Activated T-cell treated with anti-CD3 and anti-CD28 coated beads, Interleukin-2, amount 50 U/mL, for 72 hours (primary cell): Measurements from ENCODE around the gene CD7. TPM values are rescaled to one million over a fixed set of nuclear protein-coding genes. Genes with fewer than 3 reads are reported as not detected.
"Not testable (repeated sequence)": the region's sequence is repeated elsewhere in the genome, so short reads cannot be mapped to it uniquely, and the experiment has no call there.

ENCODE experiments used
- ATAC-seq, 2 donors: fragments of 150-1000 bp; cut with Tn5 transposase; replicated peaks in 1 of 2; 2 replicates each; pipeline ENCODE4 v1.10.0; 2021; ENCODE audit warnings: moderate library complexity in 2 of 2, mild to moderate bottlenecking in 1 of 2
- DNase-seq, 2 donors: peaks; one replicate each; pipeline ENCODE4 v3.0.0; 2021 to 2022; ENCODE audit warnings: mixed read lengths in 1 of 2
- H3K27ac Mint-ChIP-seq: one replicate; pipeline ENCODE4 v1.8.0; 2022; ENCODE audit warnings: mild to moderate bottlenecking, moderate library complexity, mixed read lengths
- H3K27me3 Mint-ChIP-seq: one replicate; pipeline ENCODE4 v1.8.0; 2022; ENCODE audit warnings: low read depth, mixed read lengths
- H3K36me3 Mint-ChIP-seq, 2 donors: one replicate each; pipeline ENCODE4 v1.8.0; 2022; ENCODE audit warnings: mixed read lengths in 2 of 2, mild to moderate bottlenecking in 1 of 2; ENCODE audit not compliant: insufficient read depth in 2 of 2
- H3K4me1 Mint-ChIP-seq: one replicate; pipeline ENCODE4 v1.8.0; 2022; ENCODE audit warnings: low read depth, mixed read lengths
- H3K4me3 Mint-ChIP-seq, 2 donors: one replicate each; pipeline ENCODE4 v1.8.0; 2022; ENCODE audit warnings: mild to moderate bottlenecking in 2 of 2, mixed read lengths in 2 of 2, moderate library complexity in 2 of 2
- H3K9me3 Mint-ChIP-seq, 2 donors: one replicate each; pipeline ENCODE4 v1.8.0; 2022; ENCODE audit warnings: mixed read lengths in 2 of 2
- total RNA-seq, 2 donors: library from RNA; stranded (reverse); gene quantifications; one replicate each; pipeline ENCODE4 v1.2.3, GENCODE V29; 2022

CD7 gene
- 1,000 to 10,000 TPM in 1 of 2 donors, 100 to 1,000 TPM in 1; 845 to 1,007 TPM for total RNA-seq

- H3K4me3 Mint-ChIP-seq: no peak within 1 kb of the TSS
- peak; percentile 83 for ATAC-seq
- peaks cover 16 to 36% of the 10 kb centered on the region in 2 donors for H3K36me3 Mint-ChIP-seq
- peak; percentile 77 to 85 for DNase-seq
- H3K27me3 Mint-ChIP-seq: no peaks in the 10 kb centered on the region
- H3K27ac Mint-ChIP-seq: peak within 1 kb of the TSS; percentile 89
- peaks cover 13% of the 10 kb centered on the region for H3K4me1 Mint-ChIP-seq
- no peaks in the 10 kb centered on the region for H3K9me3 Mint-ChIP-seq
These were observed at the start of gene CD7 for GRCh38 chr17:82317394-82318168. Gene CD7, minus strand, starts transcription at chr17:82317608. Its CDS starts 113 bp downstream, at chr17:82317495.

- Mint-ChIP-seq H3K4me3 (no peak overlapping the region), H3K36me3 (no peaks in the 10 kb centered on the region), H3K4me1 (peaks cover 10% of the 10 kb centered on the region), H3K27ac (no peak overlapping the region), H3K27me3 (peaks cover 32% of the 10 kb centered on the region), H3K9me3 (no peaks in the 10 kb centered on the region)
- DNase-seq (no peak), ATAC-seq (no peak)
These were observed 49.3 kb upstream of the CD7 start for GRCh38 chr17:82366749-82367148.

GRCh38 chr17:82365606-82366295 lies 48.3 kb upstream of the CD7 start:
- no peak overlapping the region for H3K27ac Mint-ChIP-seq
- no peaks in the 10 kb centered on the region for H3K9me3 Mint-ChIP-seq
- peaks cover 5% of the 10 kb centered on the region for H3K4me1 Mint-ChIP-seq
- ATAC-seq (no peak), DNase-seq (no peak)
- no peak overlapping the region for H3K4me3 Mint-ChIP-seq
- peaks cover 27% of the 10 kb centered on the region for H3K27me3 Mint-ChIP-seq
- no peaks in the 10 kb centered on the region for H3K36me3 Mint-ChIP-seq

GRCh38 chr17:82361885-82362633 lies 44.7 kb upstream of the CD7 start:
- Mint-ChIP-seq H3K27ac (no peak overlapping the region), H3K9me3 (no peaks in the 10 kb centered on the region), H3K4me3 (no peak overlapping the region), H3K4me1 (peaks cover 8% of the 10 kb centered on the region), H3K36me3 (no peaks in the 10 kb centered on the region), H3K27me3 (peaks cover 14% of the 10 kb centered on the region)
- ATAC-seq: no peak
- DNase-seq: no peak

- H3K36me3 Mint-ChIP-seq, H3K27ac Mint-ChIP-seq, H3K4me1 Mint-ChIP-seq, DNase-seq, H3K9me3 Mint-ChIP-seq, H3K4me3 Mint-ChIP-seq, ATAC-seq: not testable (repeated sequence)
- peaks cover 11% of the 10 kb centered on the region for H3K27me3 Mint-ChIP-seq
These were observed 42.2 kb upstream of the CD7 start for GRCh38 chr17:82359451-82360074.

GRCh38 chr17:82358465-82359350 lies 41.3 kb upstream of the CD7 start, which contains the start of gene TEX19:
Gene TEX19, plus strand, starts transcription at chr17:82359247. Its CDS starts 2,904 bp downstream, at chr17:82362151.
- ATAC-seq (peak in 1 of 2 donors; percentile 11), DNase-seq (no peak)
- H3K4me1 Mint-ChIP-seq: peaks cover 8% of the 10 kb centered on the region
- H3K36me3 Mint-ChIP-seq: no peaks in the 10 kb centered on the region
- H3K4me3 Mint-ChIP-seq: no peak within 1 kb of the TSS
- H3K27ac Mint-ChIP-seq: peak within 1 kb of the TSS; percentile 61
- no peaks in the 10 kb centered on the region for H3K9me3 Mint-ChIP-seq
- H3K27me3 Mint-ChIP-seq: peaks cover 11% of the 10 kb centered on the region

- no peak for DNase-seq
- Mint-ChIP-seq H3K27ac (no peak overlapping the region), H3K4me1 (peaks cover 8% of the 10 kb centered on the region)
These were observed 40.0 kb upstream of the CD7 start for GRCh38 chr17:82357394-82357793.

GRCh38 chr17:82356845-82357355 lies 39.5 kb upstream of the CD7 start:
- Mint-ChIP-seq H3K4me3 (no peak overlapping the region), H3K36me3 (no peaks in the 10 kb centered on the region), H3K27ac (no peak overlapping the region), H3K9me3 (no peaks in the 10 kb centered on the region), H3K4me1 (peaks cover 13% of the 10 kb centered on the region), H3K27me3 (peaks cover 11% of the 10 kb centered on the region)
- DNase-seq (no peak), ATAC-seq (no peak)

More at GRCh38 chr17:82357394-82357793, 40.0 kb upstream of the CD7 start:
- Mint-ChIP-seq H3K9me3 (no peaks in the 10 kb centered on the region), H3K27me3 (peaks cover 11% of the 10 kb centered on the region), H3K4me3 (no peak overlapping the region), H3K36me3 (no peaks in the 10 kb centered on the region)
- ATAC-seq: peak in 1 of 2 donors; percentile 21

- Mint-ChIP-seq H3K9me3 (no peaks in the 10 kb centered on the region), H3K4me1 (peaks cover 21% of the 10 kb centered on the region), H3K27ac (no peak overlapping the region), H3K27me3 (peaks cover 11% of the 10 kb centered on the region), H3K36me3 (no peaks in the 10 kb centered on the region), H3K4me3 (no peak overlapping the region)
- DNase-seq (no peak), ATAC-seq (no peak)
These were observed 38.5 kb upstream of the CD7 start for GRCh38 chr17:82355770-82356427.

GRCh38 chr17:82354804-82355308 lies 37.4 kb upstream of the CD7 start:
- H3K4me1 Mint-ChIP-seq: peaks cover 26% of the 10 kb centered on the region
- ATAC-seq (no peak), DNase-seq (no peak)
- peaks cover 11% of the 10 kb centered on the region for H3K27me3 Mint-ChIP-seq
- H3K36me3 Mint-ChIP-seq: no peaks in the 10 kb centered on the region
- no peak overlapping the region for H3K4me3 Mint-ChIP-seq
- no peak overlapping the region for H3K27ac Mint-ChIP-seq
- no peaks in the 10 kb centered on the region for H3K9me3 Mint-ChIP-seq

- H3K27ac Mint-ChIP-seq: no peak overlapping the region
These were observed 36.1 kb upstream of the CD7 start for GRCh38 chr17:82353484-82353883.

More at GRCh38 chr17:82353484-82353883, 36.1 kb upstream of the CD7 start:
- Mint-ChIP-seq H3K4me3 (no peak overlapping the region), H3K36me3 (no peaks in the 10 kb centered on the region), H3K4me1 (peaks cover 21% of the 10 kb centered on the region), H3K9me3 (no peaks in the 10 kb centered on the region), H3K27me3 (peaks cover 6% of the 10 kb centered on the region)
- DNase-seq (no peak), ATAC-seq (no peak)
